Stomach (tissue), 9 donors: Measurements from ENCODE around the gene ZNF175. TPM values are rescaled to one million over a fixed set of nuclear protein-coding genes. Genes with fewer than 3 reads are reported as not detected.

Experiments
- DNase-seq, 2 donors: peaks; one replicate each; pipeline versions ENCODE4 v3.0.0 to v3.0.0-alpha.2; 2013 to 2019
- H3K27ac ChIP-seq, 5 donors: fragments of 200-600 bp in 4 of 5; sonication (generic) in 4 of 5; one replicate each; pipeline ENCODE4 v1.5.1; 2013 to 2019; ENCODE audit warnings: mild to moderate bottlenecking in 1 of 5, moderate library complexity in 1 of 5
- H3K27me3 ChIP-seq, 3 donors: fragments of 200-600 bp; sonication (generic); one replicate each; pipeline ENCODE4 v1.5.1; 2017 to 2019; ENCODE audit warnings: mixed run types in 1 of 3
- H3K36me3 ChIP-seq, 4 donors: fragments of 200-600 bp; sonication (generic); 1 replicate in 3 of 4; 2 replicates in 1 of 4; pipeline ENCODE4 v1.5.1; 2016 to 2019
- H3K4me1 ChIP-seq, 4 donors: fragments of 200-600 bp; sonication (generic); one replicate each; pipeline ENCODE4 v1.5.1; 2016 to 2019
- H3K4me3 ChIP-seq, 4 donors: fragments of 200-600 bp; sonication (generic) in 3 of 4; one replicate each; pipeline ENCODE4 v1.5.1; 2016 to 2019; ENCODE audit warnings: mild to moderate bottlenecking in 1 of 4
- H3K9me3 ChIP-seq, 4 donors: fragments of 200-600 bp; sonication (generic); one replicate each; pipeline ENCODE4 v1.5.1; 2016 to 2019
- EP300 ChIP-seq: sonication (generic); formaldehyde crosslinking; IDR thresholded peaks from one replicate; pipeline ENCODE4 v1.6.1; 2017; ENCODE audit warnings: antibody characterized with exemption
- POLR2A ChIP-seq, 4 donors: fragments of 450-650 bp; IDR thresholded peaks; one replicate each; pipeline ENCODE4 v1.6.1; 2016; ENCODE audit warnings: antibody characterized with exemption in 4 of 4, control low read depth in 2 of 4, mild to moderate bottlenecking in 1 of 4, moderate library complexity in 1 of 4
- POLR2AphosphoS5 ChIP-seq, 3 donors: sonication (generic); formaldehyde crosslinking; IDR thresholded peaks; one replicate each; pipeline ENCODE4 v1.6.1; 2016; ENCODE audit warnings: antibody characterized with exemption in 3 of 3
- WGBS, 5 donors: extraction: QIAGEN DNeasy Blood & Tissue Kit in 3 of 5; methylation state at CpG; one replicate each; pipeline versions ENCODE4 v1.1.5 to v1.1.7; 2013 to 2018; 5-methylcytosine and 5-hydroxymethylcytosine counted together
- intact Hi-C: fragments of 100-400 bp; cut with DNase I; formaldehyde crosslinking; loops from one replicate; pipeline ENCODE4 v1.15.1; 2023; ENCODE audit warnings: low total_unique reads
- polyA plus RNA-seq, 3 donors: library from polyadenylated mRNA; stranded (reverse); fragments of 200-250 nt; gene quantifications; one replicate each; pipeline ENCODE4 v1.2.3, GENCODE V29; 2013
- total RNA-seq, 5 donors: library from RNA; depleted of rRNA; stranded (reverse); fragments of >200 nt; gene quantifications; one replicate each; pipeline versions ENCODE4 v1.1.0 to v1.2.3, GENCODE V29; 2014 to 2016
- TF ChIP-seq, protein P1 (sequence below), 7 experiments: fragments of 450-650 bp in 4 of 7; fragments of 200-600 bp in 3 of 7; sonication (generic) in 3 of 7; IDR thresholded peaks; one replicate each; pipeline ENCODE4 v1.5.1; 2016 to 2019; ENCODE audit warnings: antibody characterized with exemption in 7 of 7, control low read depth in 2 of 7, mild to moderate bottlenecking in 1 of 7
- donor health status: healthy with polysubstance abuse.
- donor health status: Bipolar disorder and iron deficiency.
- donor health status: healthy.

Gene ZNF175
- total and polyA plus RNA-seq, 8 donors, result 1.2 to 12.9 (median 3.9) TPM

DNA sequence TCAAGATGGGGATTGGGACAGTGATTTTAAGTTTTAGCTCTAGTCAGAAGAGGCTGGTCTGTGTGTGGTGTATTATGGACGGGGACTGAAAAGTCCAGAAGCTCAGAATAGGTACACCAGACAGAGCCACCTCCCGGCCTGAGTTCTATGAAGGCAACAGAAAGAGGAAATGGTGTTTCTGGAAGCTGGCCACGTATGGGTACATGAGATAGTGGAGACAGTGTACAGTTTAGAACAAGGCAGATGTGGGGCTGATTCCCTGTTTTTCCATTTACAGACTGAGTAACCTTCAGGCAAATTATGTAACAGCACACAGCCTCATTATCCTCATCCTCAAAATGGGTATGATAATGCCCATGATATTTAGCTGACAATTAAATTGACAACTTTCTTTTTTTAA is 1.3 kb downstream of the ZNF175 start:
- no peak overlapping the region for H3K27ac ChIP-seq
- H3K4me3 ChIP-seq, result peak overlapping the region in 2 of 4 donors; percentile 80 to 82
- WGBS, 5 donors, result 52 to 74% (median 61%) methylated on average over 3 of the region's 3 CpGs
- H3K4me1 ChIP-seq, result peaks cover 10 to 25% (median 23%) of the 10 kb centered on the region in 4 donors
- no peaks in the 10 kb centered on the region for H3K27me3 ChIP-seq
- peaks cover 4 to 42% (median 37%) of the 10 kb centered on the region in 4 donors for H3K36me3 ChIP-seq
- intact Hi-C loops, result no loop called here
- no peak for DNase-seq
- H3K9me3 ChIP-seq, result no peaks in the 10 kb centered on the region
- TF ChIP-seq, protein P1, sequence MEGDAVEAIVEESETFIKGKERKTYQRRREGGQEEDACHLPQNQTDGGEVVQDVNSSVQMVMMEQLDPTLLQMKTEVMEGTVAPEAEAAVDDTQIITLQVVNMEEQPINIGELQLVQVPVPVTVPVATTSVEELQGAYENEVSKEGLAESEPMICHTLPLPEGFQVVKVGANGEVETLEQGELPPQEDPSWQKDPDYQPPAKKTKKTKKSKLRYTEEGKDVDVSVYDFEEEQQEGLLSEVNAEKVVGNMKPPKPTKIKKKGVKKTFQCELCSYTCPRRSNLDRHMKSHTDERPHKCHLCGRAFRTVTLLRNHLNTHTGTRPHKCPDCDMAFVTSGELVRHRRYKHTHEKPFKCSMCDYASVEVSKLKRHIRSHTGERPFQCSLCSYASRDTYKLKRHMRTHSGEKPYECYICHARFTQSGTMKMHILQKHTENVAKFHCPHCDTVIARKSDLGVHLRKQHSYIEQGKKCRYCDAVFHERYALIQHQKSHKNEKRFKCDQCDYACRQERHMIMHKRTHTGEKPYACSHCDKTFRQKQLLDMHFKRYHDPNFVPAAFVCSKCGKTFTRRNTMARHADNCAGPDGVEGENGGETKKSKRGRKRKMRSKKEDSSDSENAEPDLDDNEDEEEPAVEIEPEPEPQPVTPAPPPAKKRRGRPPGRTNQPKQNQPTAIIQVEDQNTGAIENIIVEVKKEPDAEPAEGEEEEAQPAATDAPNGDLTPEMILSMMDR (IDR thresholded peaks at IDR 0.05), result no peak
- TF ChIP-seq POLR2AphosphoS5 (IDR thresholded peaks at IDR 0.05) (no peak), POLR2A (IDR thresholded peaks at IDR 0.05) (no peak), EP300 (no peak)

- Histone ChIP-seq H3K36me3 (peaks cover 4 to 45% (median 39%) of the 10 kb centered on the region in 4 donors), H3K27me3 (no peaks in the 10 kb centered on the region), H3K9me3 (no peaks in the 10 kb centered on the region), H3K4me3 (no peak overlapping the region), H3K27ac (no peak overlapping the region), H3K4me1 (peaks cover 10 to 25% (median 23%) of the 10 kb centered on the region in 4 donors)
- DNase-seq, result no peak
- intact Hi-C loops, result no loop called here
- WGBS, 5 donors, result 90 to 100% (median 97%) methylated on average over 4 of the region's 4 CpGs
- TF ChIP-seq EP300, result no peak
Observed at GRCh38 chr19:51572908-51573307, 1.8 kb downstream of the ZNF175 start.

DNA sequence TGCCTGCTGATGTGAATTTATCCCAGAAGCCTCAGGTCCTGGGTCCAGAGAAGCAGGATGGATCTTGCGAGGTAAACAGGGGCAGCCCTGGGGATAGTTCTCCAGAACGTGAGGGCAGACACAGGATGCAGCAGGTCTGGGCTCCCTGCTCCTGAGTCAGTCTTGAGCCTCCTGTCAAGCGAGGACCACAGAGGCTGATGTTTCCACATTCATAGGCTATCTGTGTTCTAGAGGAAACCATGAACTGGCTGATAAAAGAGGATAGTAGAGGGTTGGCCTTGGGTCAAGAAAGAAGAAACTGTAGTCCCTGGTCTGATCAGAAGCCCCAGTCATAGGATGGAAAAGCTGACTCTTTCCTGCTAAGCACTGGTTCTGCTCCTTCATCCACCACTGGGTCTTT is 2.2 kb downstream of the ZNF175 start:
- H3K36me3 ChIP-seq, result peaks cover 4 to 50% (median 43%) of the 10 kb centered on the region in 4 donors
- H3K4me3 ChIP-seq, result no peak overlapping the region
- TF ChIP-seq, protein P1 (IDR thresholded peaks at IDR 0.05), result no peak
- TF ChIP-seq EP300 (no peak), POLR2A (IDR thresholded peaks at IDR 0.05) (no peak), POLR2AphosphoS5 (IDR thresholded peaks at IDR 0.05) (no peak)
- DNase-seq, result no peak
- H3K4me1 ChIP-seq, result peaks cover 10 to 25% (median 23%) of the 10 kb centered on the region in 4 donors
- WGBS, 5 donors, result 87 to 99% (median 94%) methylated on average over 3 of the region's 3 CpGs
- H3K27ac ChIP-seq, result no peak overlapping the region
- H3K27me3 ChIP-seq, result no peaks in the 10 kb centered on the region
- intact Hi-C loops, result no loop called here
- H3K9me3 ChIP-seq, result no peaks in the 10 kb centered on the region

GRCh38 chr19:51576850-51577249 is 5.8 kb downstream of the ZNF175 start:
- Histone ChIP-seq H3K36me3 (peaks cover 14 to 76% (median 70%) of the 10 kb centered on the region in 4 donors), H3K27me3 (no peaks in the 10 kb centered on the region), H3K9me3 (no peaks in the 10 kb centered on the region), H3K4me1 (peaks cover 6 to 20% (median 17%) of the 10 kb centered on the region in 4 donors), H3K4me3 (no peak overlapping the region), H3K27ac (no peak overlapping the region)
- TF ChIP-seq POLR2AphosphoS5 (IDR thresholded peaks at IDR 0.05) (no peak), POLR2A (IDR thresholded peaks at IDR 0.05) (no peak), EP300 (no peak)
- TF ChIP-seq, protein P1 (IDR thresholded peaks at IDR 0.05), result no peak
- no peak for DNase-seq
- 87 to 95% (median 93%) methylated on average over 6 of the region's 6 CpGs for WGBS, 5 donors
- intact Hi-C loops, result no loop called here

GRCh38 chr19:51586103-51586728 is 15.1 kb downstream of the ZNF175 start:
- Histone ChIP-seq H3K36me3 (peaks cover 32 to 72% (median 67%) of the 10 kb centered on the region in 4 donors), H3K9me3 (peaks cover 10 to 46% (median 26%) of the 10 kb centered on the region in 4 donors), H3K4me1 (no peaks in the 10 kb centered on the region), H3K27me3 (no peaks in the 10 kb centered on the region), H3K4me3 (no peak overlapping the region), H3K27ac (no peak overlapping the region)
- WGBS, 5 donors, result 82 to 95% (median 89%) methylated on average over 1 of the region's 1 CpG
- no peak for DNase-seq
- intact Hi-C loops, result no loop called here
- no peak for TF ChIP-seq EP300
- TF ChIP-seq POLR2AphosphoS5 (IDR thresholded peaks at IDR 0.05), result no peak
- no peak for TF ChIP-seq POLR2A (IDR thresholded peaks at IDR 0.05)
- TF ChIP-seq, protein P1 (IDR thresholded peaks at IDR 0.05), result no peak
